K562 (cell line): ENCODE measurements around the gene TBC1D3B.
"Not testable (repeated sequence)": the region's sequence is repeated elsewhere in the genome, so short reads cannot be mapped to it uniquely, and the experiment has no call there.

Experiments used
- CTCF ChIP-seq, 3 experiments: IDR thresholded peaks in 2 of 3; conservative IDR thresholded peaks in 1 of 3; 2 replicates each; pipeline ENCODE4 v1.5.1; 2011 to 2012; ENCODE audit warnings: low read length in 3 of 3, mild to moderate bottlenecking in 3 of 3, control low read depth in 2 of 3, improper control_type of control experiment in 1 of 3, inconsistent platforms in 1 of 3, low read depth in 1 of 3, mixed read lengths in 1 of 3, moderate library complexity in 1 of 3; ENCODE audit not compliant: insufficient read depth in 2 of 3
- MYNN ChIP-seq, 2 experiments: sonication (generic); formaldehyde crosslinking in 1 of 2; IDR thresholded peaks; 2 replicates each; pipeline versions ENCODE4 v1.5.0 to v1.6.1; 2016 to 2020; ENCODE audit warnings: antibody characterized with exemption in 1 of 2, missing genetic modification reagents in 1 of 2
- RAD21 ChIP-seq, 2 experiments: fragments of 250-450 bp in 1 of 2; fragments of 450-650 bp in 1 of 2; sonication (Bioruptor Pico) in 1 of 2; formaldehyde crosslinking in 1 of 2; IDR thresholded peaks in 1 of 2; conservative IDR thresholded peaks in 1 of 2; 2 replicates each; pipeline versions ENCODE4 v1.4.0 to v1.8.0; 2020 to 2022; ENCODE audit warnings: mild to moderate bottlenecking in 2 of 2, moderate library complexity in 1 of 2
- SRSF9 ChIP-seq: fragments of 200-400 bp; formaldehyde crosslinking; IDR thresholded peaks from 2 replicates; pipeline ENCODE4 v1.6.1; 2017; ENCODE audit warnings: low read depth, low read length, borderline replicate concordance
- ZFX ChIP-seq: sonication (generic); formaldehyde crosslinking; IDR thresholded peaks from 2 replicates; pipeline ENCODE4 v1.8.0; 2022; ENCODE audit warnings: mild to moderate bottlenecking, missing genetic modification reagents, moderate library complexity
- ZNF146 ChIP-seq: IDR thresholded peaks from one replicate; pipeline ENCODE4 v1.6.1; 2018; ENCODE audit warnings: missing compliant biosample characterization; ENCODE audit not compliant: unreplicated experiment
- ZNF263 ChIP-seq: sonication (generic); formaldehyde crosslinking; IDR thresholded peaks from 2 replicates; pipeline ENCODE4 v1.8.0; 2022; ENCODE audit warnings: mild to moderate bottlenecking, missing genetic modification reagents, borderline replicate concordance
- ZNF507 ChIP-seq: conservative IDR thresholded peaks from 2 replicates; pipeline ENCODE4 v1.6.1; 2017; ENCODE audit warnings: missing genetic modification characterization, missing compliant biosample characterization
- ZNF707 ChIP-seq: fragments of 250-450 bp; sonication (Bioruptor Pico); conservative IDR thresholded peaks from 2 replicates; pipeline ENCODE4 v1.8.0; 2022; ENCODE audit warnings: inconsistent platforms, mild to moderate bottlenecking, moderate library complexity
- TF ChIP-seq, protein P1 (sequence below): sonication (generic); formaldehyde crosslinking; IDR thresholded peaks from 2 replicates; pipeline ENCODE4 v1.8.1; 2022; ENCODE audit warnings: missing genetic modification reagents
- TF ChIP-seq, protein P2 (sequence below), 3 experiments: fragments of 200-800 bp in 1 of 3; sonication (Bioruptor generic) in 1 of 3; sonication (generic) in 1 of 3; formaldehyde crosslinking in 1 of 3; IDR thresholded peaks; 2 replicates each; pipeline versions ENCODE4 v1.6.1 to v1.8.0; 2016 to 2022; ENCODE audit warnings: mild to moderate bottlenecking in 2 of 3, missing compliant biosample characterization in 2 of 3, missing genetic modification characterization in 2 of 3, missing genetic modification reagents in 1 of 3
- TF ChIP-seq, protein P3 (sequence below): fragments of 450-650 bp; IDR thresholded peaks from 2 replicates; pipeline ENCODE4 v1.6.1; 2016; ENCODE audit warnings: antibody characterized with exemption
- TF ChIP-seq, protein P4 (sequence below): sonication (generic); formaldehyde crosslinking; IDR thresholded peaks from 2 replicates; pipeline ENCODE4 v1.8.0; 2022; ENCODE audit warnings: mild to moderate bottlenecking, missing genetic modification reagents

GRCh38 chr17:36206486-36206821, 30.0 kb upstream of the TBC1D3B start:
- TF ChIP-seq SRSF9; CTCF (IDR thresholded peaks at IDR 0.05 in 2 of 3, conservative IDR thresholded peaks at IDR 0.05 in 1 of 3; ENCODE audit: insufficient read depth in 2 of 3, low read depth in 1 of 3, low read length in 3 of 3); RAD21 (CRISPR knock-in tag; conservative IDR thresholded peaks at IDR 0.05 in 1 of 2, IDR thresholded peaks at IDR 0.05 in 1 of 2); ZFX; ZNF146 (CRISPR knock-in tag); ZNF507 (tag); ZNF263 (CRISPR knock-in tag); MYNN (IDR thresholded peaks at IDR 0.05); MYNN (CRISPR knock-in tag; IDR thresholded peaks at IDR 0.05); ZNF707 (CRISPR knock-in tag): not testable (repeated sequence)
- TF ChIP-seq, protein P1, sequence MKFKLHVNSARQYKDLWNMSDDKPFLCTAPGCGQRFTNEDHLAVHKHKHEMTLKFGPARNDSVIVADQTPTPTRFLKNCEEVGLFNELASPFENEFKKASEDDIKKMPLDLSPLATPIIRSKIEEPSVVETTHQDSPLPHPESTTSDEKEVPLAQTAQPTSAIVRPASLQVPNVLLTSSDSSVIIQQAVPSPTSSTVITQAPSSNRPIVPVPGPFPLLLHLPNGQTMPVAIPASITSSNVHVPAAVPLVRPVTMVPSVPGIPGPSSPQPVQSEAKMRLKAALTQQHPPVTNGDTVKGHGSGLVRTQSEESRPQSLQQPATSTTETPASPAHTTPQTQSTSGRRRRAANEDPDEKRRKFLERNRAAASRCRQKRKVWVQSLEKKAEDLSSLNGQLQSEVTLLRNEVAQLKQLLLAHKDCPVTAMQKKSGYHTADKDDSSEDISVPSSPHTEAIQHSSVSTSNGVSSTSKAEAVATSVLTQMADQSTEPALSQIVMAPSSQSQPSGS (CRISPR knock-in tag), result not testable (repeated sequence)
- TF ChIP-seq, protein P2, sequence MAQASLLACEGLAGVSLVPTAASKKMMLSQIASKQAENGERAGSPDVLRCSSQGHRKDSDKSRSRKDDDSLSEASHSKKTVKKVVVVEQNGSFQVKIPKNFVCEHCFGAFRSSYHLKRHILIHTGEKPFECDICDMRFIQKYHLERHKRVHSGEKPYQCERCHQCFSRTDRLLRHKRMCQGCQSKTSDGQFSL (CRISPR knock-in tag; IDR thresholded peaks at IDR 0.05), result not testable (repeated sequence)
- TF ChIP-seq, protein P2 (tag; IDR thresholded peaks at IDR 0.05), result not testable (repeated sequence)
- TF ChIP-seq, protein P3, sequence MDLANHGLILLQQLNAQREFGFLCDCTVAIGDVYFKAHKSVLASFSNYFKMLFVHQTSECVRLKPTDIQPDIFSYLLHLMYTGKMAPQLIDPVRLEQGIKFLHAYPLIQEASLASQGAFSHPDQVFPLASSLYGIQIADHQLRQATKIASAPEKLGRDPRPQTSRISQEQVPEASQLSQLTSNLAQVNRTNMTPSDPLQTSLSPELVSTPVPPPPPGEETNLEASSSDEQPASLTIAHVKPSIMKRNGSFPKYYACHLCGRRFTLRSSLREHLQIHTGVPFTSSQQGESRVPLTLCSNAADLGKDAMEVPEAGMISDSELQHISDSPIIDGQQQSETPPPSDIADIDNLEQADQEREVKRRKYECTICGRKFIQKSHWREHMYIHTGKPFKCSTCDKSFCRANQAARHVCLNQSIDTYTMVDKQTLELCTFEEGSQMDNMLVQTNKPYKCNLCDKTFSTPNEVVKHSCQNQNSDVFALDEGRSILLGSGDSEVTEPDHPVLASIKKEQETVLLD, result not testable (repeated sequence)
- TF ChIP-seq, protein P4, sequence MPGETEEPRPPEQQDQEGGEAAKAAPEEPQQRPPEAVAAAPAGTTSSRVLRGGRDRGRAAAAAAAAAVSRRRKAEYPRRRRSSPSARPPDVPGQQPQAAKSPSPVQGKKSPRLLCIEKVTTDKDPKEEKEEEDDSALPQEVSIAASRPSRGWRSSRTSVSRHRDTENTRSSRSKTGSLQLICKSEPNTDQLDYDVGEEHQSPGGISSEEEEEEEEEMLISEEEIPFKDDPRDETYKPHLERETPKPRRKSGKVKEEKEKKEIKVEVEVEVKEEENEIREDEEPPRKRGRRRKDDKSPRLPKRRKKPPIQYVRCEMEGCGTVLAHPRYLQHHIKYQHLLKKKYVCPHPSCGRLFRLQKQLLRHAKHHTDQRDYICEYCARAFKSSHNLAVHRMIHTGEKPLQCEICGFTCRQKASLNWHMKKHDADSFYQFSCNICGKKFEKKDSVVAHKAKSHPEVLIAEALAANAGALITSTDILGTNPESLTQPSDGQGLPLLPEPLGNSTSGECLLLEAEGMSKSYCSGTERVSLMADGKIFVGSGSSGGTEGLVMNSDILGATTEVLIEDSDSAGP (CRISPR knock-in tag), result not testable (repeated sequence)
